Kidney (tissue), 14 donors: Measurements from ENCODE around the gene HMGB2. TPM values are rescaled to one million over a fixed set of nuclear protein-coding genes. Genes with fewer than 3 reads are reported as not detected.

Experiments
- DNase-seq, 5 donors: peaks; one replicate each; pipeline ENCODE4 v3.0.0-alpha.2; 2013 to 2020
- FAIRE-seq: peaks from 2 replicates; lab custom pipeline; 2012; peaks lifted over from hg19 to GRCh38; lab: Jason Lieb, UNC
- H3K27ac ChIP-seq, 2 donors: one replicate each; pipeline ENCODE4 v1.7.0; 2013; ENCODE audit warnings: low read depth in 2 of 2, low read length in 2 of 2, inconsistent platforms in 1 of 2
- H3K27me3 ChIP-seq: one replicate; pipeline ENCODE4 v1.7.1; 2013; ENCODE audit warnings: low read length, inconsistent platforms; ENCODE audit not compliant: control insufficient read depth, insufficient read depth
- H3K36me3 ChIP-seq, 3 donors: one replicate each; pipeline versions ENCODE4 v1.7.0 to v1.7.1; 2013; ENCODE audit warnings: low read length in 3 of 3, control low read depth in 1 of 3, inconsistent platforms in 1 of 3; ENCODE audit not compliant: insufficient read depth in 3 of 3, control insufficient read depth in 2 of 3
- H3K4me1 ChIP-seq, 3 donors: one replicate each; pipeline versions ENCODE4 v1.7.0 to v1.7.1; 2013; ENCODE audit warnings: low read length in 3 of 3, inconsistent platforms in 1 of 3, low read depth in 1 of 3; ENCODE audit not compliant: control insufficient read depth in 2 of 3, insufficient read depth in 2 of 3
- H3K4me3 ChIP-seq, 3 donors: one replicate each; pipeline versions ENCODE4 v1.7.0 to v1.8.1; 2013; ENCODE audit warnings: low read length in 3 of 3, control low read depth in 1 of 3, inconsistent platforms in 1 of 3
- H3K9ac ChIP-seq, 3 donors: one replicate each; pipeline versions ENCODE4 v1.7.0 to v1.7.1; 2013; ENCODE audit warnings: low read length in 3 of 3, control low read depth in 1 of 3, inconsistent platforms in 1 of 3
- H3K9me3 ChIP-seq, 3 donors: one replicate each; pipeline versions ENCODE4 v1.7.0 to v1.7.1; 2013; ENCODE audit warnings: low read length in 3 of 3, control low read depth in 1 of 3, inconsistent platforms in 1 of 3; ENCODE audit not compliant: control insufficient read depth in 2 of 3, insufficient read depth in 1 of 3
- intact Hi-C: fragments of 100-400 bp; cut with DNase I; formaldehyde crosslinking; loops from one replicate; pipeline ENCODE4 v1.11.1; 2022
- polyA plus RNA-seq: library from polyadenylated mRNA; stranded (reverse); fragments of 350-450 nt; fragmentation: Illumina TruSeq; extraction: RNeasy Lipid Tissue Mini Kit (QIAGEN cat#74804); gene quantifications from one replicate; pipeline ENCODE4 v1.2.3, GENCODE V29; 2014; ENCODE audit warnings: low read depth, low replicate concordance; ENCODE audit not compliant: insufficient read depth
- total RNA-seq: library from RNA; stranded (reverse); fragmentation: NEBNext Ultra II Directional; extraction: Animal tissue kit (Norgen Biotek cat#: 25700); gene quantifications from one replicate; pipeline ENCODE4 v1.2.1, GENCODE V29; 2021
- TF ChIP-seq, protein P1 (sequence below): IDR thresholded peaks from 3 replicates; pipeline ENCODE4 v1.5.1; 2012; ENCODE audit warnings: mild to moderate bottlenecking, moderate library complexity, borderline replicate concordance; ENCODE audit not compliant: insufficient read depth; ENCODE audit errors: extremely low read depth
- donor health status: control.
- donor health status: control.
- donor health status: control.
- donor health status: control.
- donor health status: control.
- donor health status: DM: yes; HTN: yes; CAD: no.
- donor health status: Normal renal cell carcinoma (clear cell type).

The HMGB2 gene
- total and polyA plus RNA-seq, 2 donors from 2014 or later, result 41.8 to 76.8 TPM

GRCh38 chr4:173334891-173335752 is 964 bp upstream of the HMGB2 start:
- H3K9ac ChIP-seq, result peak overlapping the region; percentile 8 to 84 (median 63)
- FAIRE-seq, result no peak
- no peaks in the 10 kb centered on the region for H3K27me3 ChIP-seq
- peak; percentile 83 to 96 (median 94) for DNase-seq
- peak overlapping the region; percentile 26 to 59 for H3K27ac ChIP-seq
- no peaks in the 10 kb centered on the region for H3K9me3 ChIP-seq
- TF ChIP-seq, protein P1, sequence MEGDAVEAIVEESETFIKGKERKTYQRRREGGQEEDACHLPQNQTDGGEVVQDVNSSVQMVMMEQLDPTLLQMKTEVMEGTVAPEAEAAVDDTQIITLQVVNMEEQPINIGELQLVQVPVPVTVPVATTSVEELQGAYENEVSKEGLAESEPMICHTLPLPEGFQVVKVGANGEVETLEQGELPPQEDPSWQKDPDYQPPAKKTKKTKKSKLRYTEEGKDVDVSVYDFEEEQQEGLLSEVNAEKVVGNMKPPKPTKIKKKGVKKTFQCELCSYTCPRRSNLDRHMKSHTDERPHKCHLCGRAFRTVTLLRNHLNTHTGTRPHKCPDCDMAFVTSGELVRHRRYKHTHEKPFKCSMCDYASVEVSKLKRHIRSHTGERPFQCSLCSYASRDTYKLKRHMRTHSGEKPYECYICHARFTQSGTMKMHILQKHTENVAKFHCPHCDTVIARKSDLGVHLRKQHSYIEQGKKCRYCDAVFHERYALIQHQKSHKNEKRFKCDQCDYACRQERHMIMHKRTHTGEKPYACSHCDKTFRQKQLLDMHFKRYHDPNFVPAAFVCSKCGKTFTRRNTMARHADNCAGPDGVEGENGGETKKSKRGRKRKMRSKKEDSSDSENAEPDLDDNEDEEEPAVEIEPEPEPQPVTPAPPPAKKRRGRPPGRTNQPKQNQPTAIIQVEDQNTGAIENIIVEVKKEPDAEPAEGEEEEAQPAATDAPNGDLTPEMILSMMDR, result no peak
- H3K4me1 ChIP-seq, result peaks cover 0 to 12% (median 0%) of the 10 kb centered on the region in 3 donors
- H3K36me3 ChIP-seq, result peaks cover 3 to 10% (median 6%) of the 10 kb centered on the region in 3 donors
- intact Hi-C loops, result no loop called here
- H3K4me3 ChIP-seq, result peak overlapping the region; percentile 88 to 91 (median 90)

GRCh38 chr4:173333658-173334084 is 487 bp downstream of the HMGB2 start:
- H3K9ac ChIP-seq, result peak overlapping the region; percentile 89 to 97 (median 92)
- peaks cover 0 to 12% (median 0%) of the 10 kb centered on the region in 3 donors for H3K4me1 ChIP-seq
- H3K4me3 ChIP-seq, result peak overlapping the region; percentile 81 to 96 (median 91)
- intact Hi-C loops, result no loop called here
- no peaks in the 10 kb centered on the region for H3K9me3 ChIP-seq
- H3K27ac ChIP-seq, result peak overlapping the region; percentile 97 to 99
- FAIRE-seq, result no peak
- H3K27me3 ChIP-seq, result no peaks in the 10 kb centered on the region
- TF ChIP-seq, protein P1, result no peak
- peak; percentile 61 to 93 (median 83) for DNase-seq
- H3K36me3 ChIP-seq, result peaks cover 3 to 10% (median 9%) of the 10 kb centered on the region in 3 donors

DNA sequence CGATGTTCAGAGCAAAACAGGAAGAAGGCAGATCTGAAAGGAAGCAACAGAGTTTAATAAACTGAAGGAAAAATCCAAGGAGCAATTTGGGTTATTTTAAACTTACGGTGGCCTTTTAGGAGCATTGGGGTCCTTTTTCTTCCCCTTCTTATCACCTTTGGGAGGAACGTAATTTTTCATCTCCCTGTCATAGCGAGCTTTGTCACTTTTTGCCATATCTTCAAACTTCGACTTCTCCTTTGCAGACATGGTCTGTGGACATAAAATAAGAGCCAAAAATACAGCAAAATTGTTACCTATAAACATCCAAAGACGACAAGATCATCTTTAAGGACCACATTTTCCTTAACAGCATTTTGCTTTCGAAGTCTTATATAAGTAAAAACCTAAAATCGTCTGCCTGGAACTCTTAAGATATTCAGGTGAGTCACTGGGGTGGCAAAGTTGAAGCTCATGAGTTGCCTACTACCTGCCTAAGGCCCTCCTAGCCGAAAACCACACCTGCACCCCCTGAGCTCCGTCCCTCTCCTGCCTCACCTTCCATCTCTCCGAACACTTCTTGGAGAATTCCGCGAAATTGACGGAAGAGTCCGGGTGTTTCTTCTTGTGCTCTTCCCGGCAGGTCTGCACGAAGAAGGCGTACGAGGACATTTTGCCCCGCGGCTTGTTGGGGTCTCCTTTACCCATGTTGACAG is 1.0 kb downstream of the HMGB2 start:
- TF ChIP-seq, protein P1, result no peak
- intact Hi-C loops, result no loop called here
- Histone ChIP-seq H3K9ac (peak overlapping the region; percentile 44 to 75 (median 72)), H3K9me3 (no peaks in the 10 kb centered on the region), H3K4me1 (peaks cover 0 to 12% (median 0%) of the 10 kb centered on the region in 3 donors), H3K36me3 (peaks cover 3 to 13% (median 10%) of the 10 kb centered on the region in 3 donors), H3K4me3 (peak overlapping the region; percentile 81 to 91 (median 85)), H3K27ac (peak overlapping the region; percentile 97 to 99), H3K27me3 (no peaks in the 10 kb centered on the region)
- DNase-seq, result no peak
- no peak for FAIRE-seq
